Activated CD4-positive, alpha-beta T cell treated with anti-CD3 and anti-CD28 coated beads, Interleukin-2, amount 50 U/mL, for 48 hours (primary cell): ENCODE data around the gene CHRNA9.
"Not testable (repeated sequence)": the region's sequence is repeated elsewhere in the genome, so short reads cannot be mapped to it uniquely, and the experiment has no call there.

Experiments used
- DNase-seq, 2 experiments: peaks; one replicate each; pipeline ENCODE4 v3.0.0-alpha.2; 2020

CHRNA9 gene

GRCh38 chr4:40334591-40335524 is at the start of gene CHRNA9:
TSS of gene CHRNA9 (plus strand) at chr4:40335333. CDS start at chr4:40335468, 135 bp downstream.
- no peak for DNase-seq

- DNase-seq = no peak
Observed at GRCh38 chr4:40285692-40286091, 49.4 kb upstream of the CHRNA9 start.

- DNase-seq = no peak
Observed at GRCh38 chr4:40288566-40288965, 46.6 kb upstream of the CHRNA9 start.

- peak in 1 of 2 experiments; percentile 45 for DNase-seq
Observed at GRCh38 chr4:40289366-40290188, 45.6 kb upstream of the CHRNA9 start.

GRCh38 chr4:40290611-40291186 is 44.4 kb upstream of the CHRNA9 start:
- DNase-seq = not testable (repeated sequence)

GRCh38 chr4:40292313-40292759 is 42.8 kb upstream of the CHRNA9 start:
- DNase-seq = no peak

GRCh38 chr4:40294339-40294738 is 40.8 kb upstream of the CHRNA9 start:
- no peak for DNase-seq

GRCh38 chr4:40295030-40295429 is 40.1 kb upstream of the CHRNA9 start:
- not testable (repeated sequence) for DNase-seq

GRCh38 chr4:40295572-40295971 is 39.6 kb upstream of the CHRNA9 start:
- DNase-seq = no peak

- DNase-seq = no peak
Observed at GRCh38 chr4:40299126-40299525, 36.0 kb upstream of the CHRNA9 start.

GRCh38 chr4:40299811-40300292 is 35.3 kb upstream of the CHRNA9 start:
- no peak for DNase-seq

- no peak for DNase-seq
Observed at GRCh38 chr4:40300371-40301162, 34.6 kb upstream of the CHRNA9 start.

- DNase-seq = no peak
Observed at GRCh38 chr4:40301603-40302002, 33.5 kb upstream of the CHRNA9 start.

GRCh38 chr4:40303751-40304150 is 31.4 kb upstream of the CHRNA9 start:
- no peak for DNase-seq

- DNase-seq = peak; percentile 60 to 71
Observed at GRCh38 chr4:40305328-40306170, 29.6 kb upstream of the CHRNA9 start.

GRCh38 chr4:40306226-40306625 is 28.9 kb upstream of the CHRNA9 start:
- DNase-seq = no peak

- DNase-seq = no peak
Observed at GRCh38 chr4:40306976-40307375, 28.2 kb upstream of the CHRNA9 start.

- peak; percentile 64 to 72 for DNase-seq
Observed at GRCh38 chr4:40307627-40308497, 27.3 kb upstream of the CHRNA9 start.

- DNase-seq = no peak
Observed at GRCh38 chr4:40308528-40309122, 26.5 kb upstream of the CHRNA9 start.
